ENCODE measurements around the gene DEPDC1B. TPM values are rescaled to one million over a fixed set of nuclear protein-coding genes. Genes with fewer than 3 reads are reported as not detected.

The DEPDC1B gene
- total RNA-seq, 1 experiment from 2014 or later, result 22.2 TPM

- intact Hi-C loops (cut with micrococcal nuclease; ENCODE audit: unreplicated experiment), result no loop called here
- no TSS peak for BruUV-seq (replicated peaks)
- peaks cover 23% of the 10 kb centered on the region for H3K4me1 ChIP-seq (ENCODE audit: control insufficient read depth, insufficient read depth, low read length)
- ChIA-PET CTCF (interaction anchor here (0.6 to 1.3 kb wide), 7 partner anchors 10 to 440 kb away, joined by 3 to 7 read pairs (median 4); no protein-coding TSS in a partner anchor), POLR2A (interaction anchor here (0.6 to 1.2 kb wide), 4 partner anchors 237 to 928 kb away, joined by 3 to 13 read pairs (median 4); partner anchors contain the start of gene ERCC8)
- H3K27ac ChIP-seq (ENCODE audit: low read length), result peak overlapping the region; percentile 94
- no peaks in the 10 kb centered on the region for H3K27me3 ChIP-seq (ENCODE audit: control insufficient read depth, insufficient read depth, low read length)
- DNase-seq (ENCODE audit: low read depth, low spot score), result no peak
- H3K36me3 ChIP-seq (ENCODE audit: control insufficient read depth, insufficient read depth, low read length), result peaks cover 2% of the 10 kb centered on the region; the same call in 1 of the 2 replicates
- no peak for ATAC-seq
- in situ Hi-C loops (cut with HindIII; ENCODE audit: low pct_unique_long_range_greater_than_20kb, low sequenced_read_pairs), result no loop called here
- no peaks in the 10 kb centered on the region for H3K9me3 ChIP-seq (ENCODE audit: control insufficient read depth, insufficient read depth, low read depth, low read length)
- H3K4me3 ChIP-seq (ENCODE audit: low read depth in 2 of 2, low read length in 2 of 2), result peak overlapping the region; percentile 89 to 95
- no peak for TF ChIP-seq TCF7L2 (IDR thresholded peaks at IDR 0.05; ENCODE audit: low read depth, low read length)
- TF ChIP-seq SIN3A (IDR thresholded peaks at IDR 0.05; ENCODE audit: borderline replicate concordance, insufficient read depth, low read depth, low read length), result no peak
- TF ChIP-seq POLR2AphosphoS5 (IDR thresholded peaks at IDR 0.05; ENCODE audit: low read depth, low read length), result no peak
- TF ChIP-seq REST (IDR thresholded peaks at IDR 0.05; ENCODE audit: insufficient read depth in 1 of 2, low read depth in 2 of 2, low read length in 1 of 2), result no peak
- TF ChIP-seq CTCF (IDR thresholded peaks at IDR 0.05), result no peak
Observed at GRCh38 chr5:60699288-60699608, 718 bp downstream of the DEPDC1B start.

DNA sequence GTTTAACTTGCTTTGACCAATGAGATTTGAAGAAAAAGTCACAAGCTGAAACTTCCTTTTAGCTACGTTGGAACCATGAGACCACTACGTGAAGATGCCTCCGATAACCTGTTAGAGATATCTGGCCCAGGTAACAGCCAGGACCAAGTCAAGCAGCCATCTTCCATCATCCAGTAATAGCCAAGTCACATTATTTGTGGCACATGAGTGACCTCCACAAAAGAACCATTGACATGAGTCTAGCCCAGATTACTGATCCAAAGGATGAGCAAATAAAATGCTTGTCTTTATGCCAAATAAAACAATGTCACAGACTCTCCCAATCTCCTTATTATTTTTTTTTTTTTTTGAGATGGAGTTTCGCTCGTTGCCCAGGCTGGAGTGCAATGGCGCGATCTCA, 1.6 kb downstream of the DEPDC1B start:
- BruUV-seq (replicated peaks), result no TSS peak
- Histone ChIP-seq H3K27ac (ENCODE audit: low read length) (peak overlapping the region; percentile 5; the same call in 1 of the 2 replicates), H3K36me3 (ENCODE audit: control insufficient read depth, insufficient read depth, low read length) (peaks cover 2% of the 10 kb centered on the region; the same call in 1 of the 2 replicates), H3K4me3 (ENCODE audit: low read depth in 2 of 2, low read length in 2 of 2) (no peak overlapping the region), H3K27me3 (ENCODE audit: control insufficient read depth, insufficient read depth, low read length) (no peaks in the 10 kb centered on the region), H3K4me1 (ENCODE audit: control insufficient read depth, insufficient read depth, low read length) (peaks cover 23% of the 10 kb centered on the region), H3K9me3 (ENCODE audit: control insufficient read depth, insufficient read depth, low read depth, low read length) (no peaks in the 10 kb centered on the region)
- DNase-seq (ENCODE audit: low read depth, low spot score) (no peak), ATAC-seq (no peak)
- no peak for TF ChIP-seq POLR2AphosphoS5 (IDR thresholded peaks at IDR 0.05; ENCODE audit: low read depth, low read length)
- no peak for TF ChIP-seq CTCF (IDR thresholded peaks at IDR 0.05)
- TF ChIP-seq SIN3A (IDR thresholded peaks at IDR 0.05; ENCODE audit: borderline replicate concordance, insufficient read depth, low read depth, low read length), result no peak
- TF ChIP-seq REST (IDR thresholded peaks at IDR 0.05; ENCODE audit: insufficient read depth in 1 of 2, low read depth in 2 of 2, low read length in 1 of 2), result no peak
- TF ChIP-seq TCF7L2 (IDR thresholded peaks at IDR 0.05; ENCODE audit: low read depth, low read length), result no peak
- intact Hi-C loops (cut with micrococcal nuclease; ENCODE audit: unreplicated experiment) (no loop called here), in situ Hi-C loops (cut with HindIII; ENCODE audit: low pct_unique_long_range_greater_than_20kb, low sequenced_read_pairs) (no loop called here)
- ChIA-PET POLR2A (no interaction called here), CTCF (no interaction called here)
